Measurements from ENCODE around the gene FGD2.

DNA sequence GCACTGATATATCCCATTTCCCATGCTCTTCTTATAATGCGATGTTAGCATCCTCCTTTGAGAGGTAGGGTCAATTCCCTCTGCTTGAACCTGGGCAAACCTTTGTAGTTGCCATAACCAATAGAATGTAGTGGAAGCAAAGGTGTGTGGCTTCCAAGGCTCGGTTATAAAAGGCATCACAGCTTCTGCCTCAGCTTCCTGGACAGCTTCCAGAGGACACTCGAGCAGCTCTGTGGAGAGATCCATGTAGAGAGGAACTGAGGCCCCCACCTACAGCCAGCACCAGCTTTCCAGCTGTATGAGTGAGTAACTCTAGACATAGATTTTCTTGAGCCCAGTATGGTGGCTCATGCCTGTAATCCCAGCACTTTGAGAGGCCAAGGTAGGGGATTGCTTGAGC, 36.7 kb downstream of the FGD2 start:
- TF ChIP-seq, protein P1, sequence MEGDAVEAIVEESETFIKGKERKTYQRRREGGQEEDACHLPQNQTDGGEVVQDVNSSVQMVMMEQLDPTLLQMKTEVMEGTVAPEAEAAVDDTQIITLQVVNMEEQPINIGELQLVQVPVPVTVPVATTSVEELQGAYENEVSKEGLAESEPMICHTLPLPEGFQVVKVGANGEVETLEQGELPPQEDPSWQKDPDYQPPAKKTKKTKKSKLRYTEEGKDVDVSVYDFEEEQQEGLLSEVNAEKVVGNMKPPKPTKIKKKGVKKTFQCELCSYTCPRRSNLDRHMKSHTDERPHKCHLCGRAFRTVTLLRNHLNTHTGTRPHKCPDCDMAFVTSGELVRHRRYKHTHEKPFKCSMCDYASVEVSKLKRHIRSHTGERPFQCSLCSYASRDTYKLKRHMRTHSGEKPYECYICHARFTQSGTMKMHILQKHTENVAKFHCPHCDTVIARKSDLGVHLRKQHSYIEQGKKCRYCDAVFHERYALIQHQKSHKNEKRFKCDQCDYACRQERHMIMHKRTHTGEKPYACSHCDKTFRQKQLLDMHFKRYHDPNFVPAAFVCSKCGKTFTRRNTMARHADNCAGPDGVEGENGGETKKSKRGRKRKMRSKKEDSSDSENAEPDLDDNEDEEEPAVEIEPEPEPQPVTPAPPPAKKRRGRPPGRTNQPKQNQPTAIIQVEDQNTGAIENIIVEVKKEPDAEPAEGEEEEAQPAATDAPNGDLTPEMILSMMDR (IDR thresholded peaks at IDR 0.05; ENCODE audit: insufficient read depth, low read length, poor library complexity, severe bottlenecking) = no peak
- no peak for TF ChIP-seq EZH2phosphoT487 (conservative IDR thresholded peaks at IDR 0.05; ENCODE audit: low read length)
